Osteocyte (in vitro differentiated cells): ENCODE measurements around the gene MBNL1. TPM values are rescaled to one million over a fixed set of nuclear protein-coding genes. Genes with fewer than 3 reads are reported as not detected.

Source experiments
- DNase-seq: peaks from one replicate; pipeline ENCODE4 v3.0.0; 2021; ENCODE audit warnings: mixed read lengths; ENCODE audit not compliant: unreplicated experiment; ENCODE audit errors: extremely low spot score
- H3K27ac Mint-ChIP-seq: one replicate; pipeline ENCODE4 v1.8.0; 2021; ENCODE audit warnings: mild to moderate bottlenecking, mixed read lengths; ENCODE audit not compliant: unreplicated experiment
- H3K27me3 Mint-ChIP-seq: one replicate; pipeline ENCODE4 v1.8.0; 2021; ENCODE audit warnings: mixed read lengths; ENCODE audit not compliant: unreplicated experiment
- H3K36me3 Mint-ChIP-seq: one replicate; pipeline ENCODE4 v1.8.0; 2021; ENCODE audit warnings: mixed read lengths; ENCODE audit not compliant: unreplicated experiment
- H3K4me1 Mint-ChIP-seq: one replicate; pipeline ENCODE4 v1.8.0; 2021; ENCODE audit warnings: mixed read lengths; ENCODE audit not compliant: unreplicated experiment
- H3K4me3 Mint-ChIP-seq: one replicate; pipeline ENCODE4 v1.8.0; 2021; ENCODE audit warnings: mild to moderate bottlenecking, moderate library complexity, mixed read lengths; ENCODE audit not compliant: unreplicated experiment
- H3K9me3 Mint-ChIP-seq: one replicate; pipeline ENCODE4 v1.8.0; 2021; ENCODE audit warnings: mixed read lengths; ENCODE audit not compliant: unreplicated experiment
- total RNA-seq: library from RNA; stranded (reverse); gene quantifications from 2 replicates; pipeline ENCODE4 v1.2.1, GENCODE V29; 2021
- TF ChIP-seq, protein P1 (sequence below): fragments of 200-600 bp; sonication (generic); IDR thresholded peaks from 2 replicates; pipeline ENCODE4 v1.5.0; 2021; ENCODE audit warnings: antibody characterized with exemption, mild to moderate bottlenecking, moderate library complexity

The MBNL1 gene
- total RNA-seq, 1 donor from 2014 or later, result 166 TPM

DNA sequence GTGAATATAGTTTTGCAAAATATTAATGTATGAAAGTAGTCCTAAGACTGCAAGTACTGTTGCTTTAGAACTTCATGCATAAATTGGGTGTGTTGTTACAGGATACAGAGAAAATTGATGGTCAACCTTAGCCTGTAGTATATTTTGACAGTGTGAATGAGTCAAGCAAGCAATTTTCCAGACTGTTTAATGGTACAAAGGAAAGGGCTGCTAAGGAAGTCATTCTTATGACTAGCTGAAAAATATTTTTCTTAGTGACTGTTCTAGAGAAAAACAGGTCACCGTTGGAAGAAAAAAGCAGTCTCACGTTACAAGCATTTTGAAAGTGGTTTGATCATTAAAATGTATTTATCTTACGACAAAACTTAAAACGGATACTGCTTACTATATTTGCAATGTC, 49.2 kb downstream of the MBNL1 start:
- peaks cover 70% of the 10 kb centered on the region for H3K4me1 Mint-ChIP-seq
- H3K27ac Mint-ChIP-seq, result peak overlapping the region; percentile 71
- peaks cover 15% of the 10 kb centered on the region for H3K36me3 Mint-ChIP-seq
- peak overlapping the region; percentile 26 for H3K4me3 Mint-ChIP-seq
- TF ChIP-seq, protein P1, sequence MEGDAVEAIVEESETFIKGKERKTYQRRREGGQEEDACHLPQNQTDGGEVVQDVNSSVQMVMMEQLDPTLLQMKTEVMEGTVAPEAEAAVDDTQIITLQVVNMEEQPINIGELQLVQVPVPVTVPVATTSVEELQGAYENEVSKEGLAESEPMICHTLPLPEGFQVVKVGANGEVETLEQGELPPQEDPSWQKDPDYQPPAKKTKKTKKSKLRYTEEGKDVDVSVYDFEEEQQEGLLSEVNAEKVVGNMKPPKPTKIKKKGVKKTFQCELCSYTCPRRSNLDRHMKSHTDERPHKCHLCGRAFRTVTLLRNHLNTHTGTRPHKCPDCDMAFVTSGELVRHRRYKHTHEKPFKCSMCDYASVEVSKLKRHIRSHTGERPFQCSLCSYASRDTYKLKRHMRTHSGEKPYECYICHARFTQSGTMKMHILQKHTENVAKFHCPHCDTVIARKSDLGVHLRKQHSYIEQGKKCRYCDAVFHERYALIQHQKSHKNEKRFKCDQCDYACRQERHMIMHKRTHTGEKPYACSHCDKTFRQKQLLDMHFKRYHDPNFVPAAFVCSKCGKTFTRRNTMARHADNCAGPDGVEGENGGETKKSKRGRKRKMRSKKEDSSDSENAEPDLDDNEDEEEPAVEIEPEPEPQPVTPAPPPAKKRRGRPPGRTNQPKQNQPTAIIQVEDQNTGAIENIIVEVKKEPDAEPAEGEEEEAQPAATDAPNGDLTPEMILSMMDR, result no peak
- no peak for DNase-seq
- no peaks in the 10 kb centered on the region for H3K27me3 Mint-ChIP-seq
- H3K9me3 Mint-ChIP-seq, result no peaks in the 10 kb centered on the region

- TF ChIP-seq, protein P1, result no peak
- H3K4me1 Mint-ChIP-seq, result peaks cover 70% of the 10 kb centered on the region
- H3K9me3 Mint-ChIP-seq, result no peaks in the 10 kb centered on the region
- no peak for DNase-seq
- peaks cover 15% of the 10 kb centered on the region for H3K36me3 Mint-ChIP-seq
- no peaks in the 10 kb centered on the region for H3K27me3 Mint-ChIP-seq
- H3K27ac Mint-ChIP-seq, result peak overlapping the region; percentile 71
- H3K4me3 Mint-ChIP-seq, result no peak overlapping the region
Measured at GRCh38 chr3:152318512-152318911, 49.8 kb downstream of the MBNL1 start.

GRCh38 chr3:152319256-152319655, 50.5 kb downstream of the MBNL1 start:
- peaks cover 16% of the 10 kb centered on the region for H3K36me3 Mint-ChIP-seq
- no peak for DNase-seq
- TF ChIP-seq, protein P1, result no peak
- H3K4me1 Mint-ChIP-seq, result peaks cover 76% of the 10 kb centered on the region
- H3K27ac Mint-ChIP-seq, result peak overlapping the region; percentile 71
- no peaks in the 10 kb centered on the region for H3K9me3 Mint-ChIP-seq
- no peaks in the 10 kb centered on the region for H3K27me3 Mint-ChIP-seq
- no peak overlapping the region for H3K4me3 Mint-ChIP-seq

DNA sequence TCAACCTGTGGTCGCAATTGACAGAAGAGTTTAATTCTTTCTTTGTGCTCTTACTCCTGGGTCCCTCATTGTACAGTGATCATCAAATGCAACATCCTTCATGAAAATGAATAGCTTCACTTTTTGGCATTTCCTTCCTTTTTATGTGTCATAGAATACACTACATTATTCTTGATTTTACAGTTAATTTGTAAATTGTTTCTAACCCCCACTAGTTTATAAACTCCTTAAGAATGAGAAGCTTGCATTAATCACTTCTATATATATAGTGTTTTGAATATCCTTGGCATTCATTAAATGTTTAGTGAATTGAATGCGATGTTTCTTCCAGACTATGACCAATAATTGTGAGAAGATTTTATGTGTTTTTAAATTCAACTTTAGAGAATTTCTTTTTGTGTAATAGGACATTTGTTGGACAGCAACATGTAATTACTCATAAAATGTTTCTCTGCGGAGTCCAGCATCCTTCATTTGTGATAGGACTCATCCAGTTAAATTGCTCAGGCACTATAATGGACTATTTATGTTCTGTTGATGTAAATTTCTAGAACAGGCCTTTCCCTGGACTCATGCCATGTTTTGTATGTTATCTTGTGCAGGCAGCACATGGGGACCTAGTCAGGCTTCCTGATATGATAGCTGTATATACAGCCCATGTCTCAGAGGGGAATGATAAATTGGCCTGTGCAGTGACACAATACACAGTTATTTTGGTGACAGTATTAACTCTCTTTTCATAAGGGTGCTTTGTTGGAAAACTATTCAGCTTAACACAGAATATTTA, 51.3 kb downstream of the MBNL1 start:
- H3K9me3 Mint-ChIP-seq, result peaks cover 1% of the 10 kb centered on the region
- no peak overlapping the region for H3K4me3 Mint-ChIP-seq
- no peaks in the 10 kb centered on the region for H3K27me3 Mint-ChIP-seq
- no peak for DNase-seq
- TF ChIP-seq, protein P1, result no peak
- peaks cover 76% of the 10 kb centered on the region for H3K4me1 Mint-ChIP-seq
- peak overlapping the region; percentile 58 for H3K27ac Mint-ChIP-seq
- H3K36me3 Mint-ChIP-seq, result peaks cover 17% of the 10 kb centered on the region

- TF ChIP-seq, protein P1, result no peak
- H3K36me3 Mint-ChIP-seq, result peaks cover 21% of the 10 kb centered on the region
- no peak overlapping the region for H3K4me3 Mint-ChIP-seq
- peaks cover 66% of the 10 kb centered on the region for H3K4me1 Mint-ChIP-seq
- peak overlapping the region; percentile 65 for H3K27ac Mint-ChIP-seq
- no peak for DNase-seq
- H3K9me3 Mint-ChIP-seq, result peaks cover 11% of the 10 kb centered on the region
- no peaks in the 10 kb centered on the region for H3K27me3 Mint-ChIP-seq
Measured at GRCh38 chr3:152321200-152321954, 52.6 kb downstream of the MBNL1 start.
